ENCODE measurements around the gene SKIL.

DNA sequence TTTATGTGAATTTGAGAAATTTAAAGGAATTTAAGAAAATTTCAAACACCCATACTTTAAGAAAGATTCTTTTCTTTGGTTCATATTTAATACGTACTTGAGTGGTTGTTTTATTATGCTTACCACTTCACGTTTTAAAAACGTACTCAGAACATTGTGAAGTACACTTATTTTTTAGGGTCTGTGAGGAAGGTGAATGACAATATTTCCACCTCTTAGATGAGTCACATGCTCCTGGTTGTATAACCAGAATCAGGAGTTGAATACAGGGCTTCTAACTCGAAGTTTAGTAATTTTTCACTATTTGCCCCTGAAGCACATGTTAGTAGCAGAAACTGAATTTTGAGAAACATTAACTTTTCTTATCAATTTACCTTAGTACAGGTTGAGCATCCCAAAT is 7.5 kb downstream of the SKIL start:
- TF ChIP-seq, protein P1, sequence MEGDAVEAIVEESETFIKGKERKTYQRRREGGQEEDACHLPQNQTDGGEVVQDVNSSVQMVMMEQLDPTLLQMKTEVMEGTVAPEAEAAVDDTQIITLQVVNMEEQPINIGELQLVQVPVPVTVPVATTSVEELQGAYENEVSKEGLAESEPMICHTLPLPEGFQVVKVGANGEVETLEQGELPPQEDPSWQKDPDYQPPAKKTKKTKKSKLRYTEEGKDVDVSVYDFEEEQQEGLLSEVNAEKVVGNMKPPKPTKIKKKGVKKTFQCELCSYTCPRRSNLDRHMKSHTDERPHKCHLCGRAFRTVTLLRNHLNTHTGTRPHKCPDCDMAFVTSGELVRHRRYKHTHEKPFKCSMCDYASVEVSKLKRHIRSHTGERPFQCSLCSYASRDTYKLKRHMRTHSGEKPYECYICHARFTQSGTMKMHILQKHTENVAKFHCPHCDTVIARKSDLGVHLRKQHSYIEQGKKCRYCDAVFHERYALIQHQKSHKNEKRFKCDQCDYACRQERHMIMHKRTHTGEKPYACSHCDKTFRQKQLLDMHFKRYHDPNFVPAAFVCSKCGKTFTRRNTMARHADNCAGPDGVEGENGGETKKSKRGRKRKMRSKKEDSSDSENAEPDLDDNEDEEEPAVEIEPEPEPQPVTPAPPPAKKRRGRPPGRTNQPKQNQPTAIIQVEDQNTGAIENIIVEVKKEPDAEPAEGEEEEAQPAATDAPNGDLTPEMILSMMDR (IDR thresholded peaks at IDR 0.05), result no peak
- TF ChIP-seq POLR2A (IDR thresholded peaks at IDR 0.05), result no peak
